Suprapubic skin (tissue), 4 donors: Measurements from ENCODE around the gene GBX2. TPM values are rescaled to one million over a fixed set of nuclear protein-coding genes. Genes with fewer than 3 reads are reported as not detected.
"Not testable (repeated sequence)": the region's sequence is repeated elsewhere in the genome, so short reads cannot be mapped to it uniquely, and the experiment has no call there.

Experiments used
- DNase-seq, 2 donors: peaks; one replicate each; pipeline ENCODE4 v3.0.0-alpha.2; 2019; ENCODE audit warnings: low spot score in 2 of 2
- H3K27ac ChIP-seq: fragments of 200-600 bp; sonication (generic); one replicate; pipeline ENCODE4 v1.5.1; 2019
- H3K27me3 ChIP-seq: fragments of 200-600 bp; sonication (generic); one replicate; pipeline ENCODE4 v1.5.1; 2019
- H3K36me3 ChIP-seq: fragments of 200-600 bp; sonication (generic); one replicate; pipeline ENCODE4 v1.5.1; 2019
- H3K4me1 ChIP-seq: fragments of 200-600 bp; sonication (generic); one replicate; pipeline ENCODE4 v1.5.1; 2019
- H3K4me3 ChIP-seq: fragments of 200-600 bp; sonication (generic); one replicate; pipeline ENCODE4 v1.5.1; 2019; ENCODE audit warnings: mild to moderate bottlenecking
- H3K9me3 ChIP-seq: fragments of 200-600 bp; sonication (generic); one replicate; pipeline ENCODE4 v1.5.1; 2019
- EP300 ChIP-seq: sonication (generic); formaldehyde crosslinking; IDR thresholded peaks from one replicate; pipeline ENCODE4 v1.6.1; 2017; ENCODE audit warnings: antibody characterized with exemption
- POLR2A ChIP-seq, 2 donors: fragments of 450-650 bp; IDR thresholded peaks; one replicate each; pipeline ENCODE4 v1.6.1; 2017; ENCODE audit warnings: antibody characterized with exemption in 2 of 2, mild to moderate bottlenecking in 2 of 2, moderate library complexity in 2 of 2
- POLR2AphosphoS5 ChIP-seq, 3 donors: sonication (generic); formaldehyde crosslinking; IDR thresholded peaks; one replicate each; pipeline ENCODE4 v1.6.1; 2017; ENCODE audit warnings: antibody characterized with exemption in 3 of 3
- WGBS: methylation state at CpG from one replicate; pipeline ENCODE4 v1.1.5; 2018; 5-methylcytosine and 5-hydroxymethylcytosine counted together
- total RNA-seq, 4 donors: library from RNA; depleted of rRNA; stranded (reverse); fragments of >200 nt; gene quantifications; one replicate each; pipeline ENCODE4 v1.1.0, GENCODE V29; 2016
- TF ChIP-seq, protein P1 (sequence below), 2 donors: fragments of 200-600 bp in 1 of 2; fragments of 450-650 bp in 1 of 2; sonication (generic) in 1 of 2; IDR thresholded peaks; one replicate each; pipeline ENCODE4 v1.5.1; 2016 to 2019; ENCODE audit warnings: antibody characterized with exemption in 2 of 2, mild to moderate bottlenecking in 1 of 2, moderate library complexity in 1 of 2

Gene GBX2
- total RNA-seq, 4 donors from 2014 or later: 0.60 TPM; not detected in 3

GRCh38 chr2:236156860-236157194 lies 11.4 kb downstream of the GBX2 start:
- Histone ChIP-seq H3K9me3 (no peaks in the 10 kb centered on the region), H3K36me3 (no peaks in the 10 kb centered on the region), H3K27me3 (peaks cover 49% of the 10 kb centered on the region), H3K4me3 (no peak overlapping the region), H3K27ac (no peak overlapping the region), H3K4me1 (peaks cover 5% of the 10 kb centered on the region)
- 89% methylated on average over 7 of the region's 7 CpGs for WGBS
- no peak for DNase-seq
- TF ChIP-seq POLR2AphosphoS5 (IDR thresholded peaks at IDR 0.05): no peak
- TF ChIP-seq EP300: no peak
- TF ChIP-seq, protein P1, sequence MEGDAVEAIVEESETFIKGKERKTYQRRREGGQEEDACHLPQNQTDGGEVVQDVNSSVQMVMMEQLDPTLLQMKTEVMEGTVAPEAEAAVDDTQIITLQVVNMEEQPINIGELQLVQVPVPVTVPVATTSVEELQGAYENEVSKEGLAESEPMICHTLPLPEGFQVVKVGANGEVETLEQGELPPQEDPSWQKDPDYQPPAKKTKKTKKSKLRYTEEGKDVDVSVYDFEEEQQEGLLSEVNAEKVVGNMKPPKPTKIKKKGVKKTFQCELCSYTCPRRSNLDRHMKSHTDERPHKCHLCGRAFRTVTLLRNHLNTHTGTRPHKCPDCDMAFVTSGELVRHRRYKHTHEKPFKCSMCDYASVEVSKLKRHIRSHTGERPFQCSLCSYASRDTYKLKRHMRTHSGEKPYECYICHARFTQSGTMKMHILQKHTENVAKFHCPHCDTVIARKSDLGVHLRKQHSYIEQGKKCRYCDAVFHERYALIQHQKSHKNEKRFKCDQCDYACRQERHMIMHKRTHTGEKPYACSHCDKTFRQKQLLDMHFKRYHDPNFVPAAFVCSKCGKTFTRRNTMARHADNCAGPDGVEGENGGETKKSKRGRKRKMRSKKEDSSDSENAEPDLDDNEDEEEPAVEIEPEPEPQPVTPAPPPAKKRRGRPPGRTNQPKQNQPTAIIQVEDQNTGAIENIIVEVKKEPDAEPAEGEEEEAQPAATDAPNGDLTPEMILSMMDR (IDR thresholded peaks at IDR 0.05): no peak
- no peak for TF ChIP-seq POLR2A (IDR thresholded peaks at IDR 0.05)

DNA sequence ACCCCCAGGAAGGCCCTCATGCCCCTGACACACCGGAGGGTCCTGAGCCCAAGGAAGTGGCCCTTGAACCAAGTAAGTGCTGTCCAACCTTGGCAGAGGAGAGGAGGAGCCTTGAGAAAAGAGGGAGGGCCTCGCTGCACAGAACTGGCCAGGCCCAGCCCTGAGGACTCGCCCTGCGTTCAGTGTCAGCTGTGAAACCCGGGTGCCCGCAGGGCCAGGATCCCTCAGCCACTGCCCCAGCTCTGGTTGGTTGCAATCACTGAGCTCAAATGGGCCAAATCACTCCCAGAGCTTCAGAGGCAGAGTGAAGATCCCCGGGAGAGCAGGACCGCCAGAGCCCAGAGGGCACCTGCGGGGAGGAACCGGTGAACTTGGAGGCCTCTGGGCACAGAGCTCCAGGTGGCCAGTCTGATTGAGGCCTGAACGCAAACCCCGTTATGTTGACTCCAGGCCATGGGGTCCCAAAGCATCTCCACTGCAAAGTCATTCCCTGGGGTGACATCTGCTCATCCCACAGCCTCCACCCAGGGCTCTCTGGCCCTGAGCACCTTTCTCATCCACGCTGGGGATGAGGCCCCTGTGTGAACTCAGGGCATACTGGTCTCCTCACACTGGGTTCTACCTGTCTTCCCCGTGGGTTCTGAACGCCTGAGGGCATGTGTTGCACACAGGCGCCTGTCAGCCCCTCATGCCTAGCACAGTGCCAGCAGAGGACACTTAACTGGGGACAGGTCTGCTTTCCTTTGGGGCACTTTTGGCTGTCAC lies 11.9 kb downstream of the GBX2 start:
- Histone ChIP-seq H3K27me3 (peaks cover 44% of the 10 kb centered on the region), H3K36me3 (no peaks in the 10 kb centered on the region), H3K4me1 (peaks cover 5% of the 10 kb centered on the region), H3K27ac (no peak overlapping the region), H3K4me3 (no peak overlapping the region), H3K9me3 (no peaks in the 10 kb centered on the region)
- TF ChIP-seq EP300 (no peak), POLR2AphosphoS5 (IDR thresholded peaks at IDR 0.05) (no peak), POLR2A (IDR thresholded peaks at IDR 0.05) (no peak)
- TF ChIP-seq, protein P1 (IDR thresholded peaks at IDR 0.05): no peak
- no peak for DNase-seq
- WGBS: 91% methylated on average over 12 of the region's 16 CpGs

DNA sequence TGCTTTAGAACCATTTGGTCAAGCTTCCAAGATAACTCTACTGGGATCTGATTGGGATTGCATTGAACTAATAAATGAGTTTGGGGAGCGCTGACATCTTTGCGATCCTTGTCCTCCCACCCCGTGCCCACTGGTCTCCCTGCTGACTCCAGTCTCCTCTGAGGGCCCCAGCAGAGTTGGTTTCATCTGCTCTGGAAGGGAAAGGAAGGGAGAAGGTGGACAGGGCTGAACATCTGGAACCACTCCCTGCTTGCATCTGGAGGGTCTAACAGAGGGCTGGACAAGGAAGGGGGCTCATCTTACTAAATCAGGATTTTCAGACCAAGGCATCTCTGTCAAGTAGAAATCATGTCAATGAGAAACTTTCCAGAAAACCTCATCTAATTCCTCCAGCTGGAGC lies 12.8 kb downstream of the GBX2 start:
- no peak overlapping the region for H3K4me3 ChIP-seq
- H3K36me3 ChIP-seq: no peaks in the 10 kb centered on the region
- H3K9me3 ChIP-seq: no peaks in the 10 kb centered on the region
- H3K27me3 ChIP-seq: peaks cover 35% of the 10 kb centered on the region
- TF ChIP-seq EP300 (no peak), POLR2AphosphoS5 (IDR thresholded peaks at IDR 0.05) (no peak), POLR2A (IDR thresholded peaks at IDR 0.05) (no peak)
- TF ChIP-seq, protein P1 (IDR thresholded peaks at IDR 0.05): no peak
- WGBS: 83% methylated on average over 3 of the region's 3 CpGs
- H3K4me1 ChIP-seq: peaks cover 5% of the 10 kb centered on the region
- DNase-seq: no peak
- no peak overlapping the region for H3K27ac ChIP-seq

- H3K27me3 ChIP-seq: no peaks in the 10 kb centered on the region
- TF ChIP-seq, protein P1 (IDR thresholded peaks at IDR 0.05): no peak
- TF ChIP-seq POLR2A (IDR thresholded peaks at IDR 0.05) (no peak), EP300 (no peak), POLR2AphosphoS5 (IDR thresholded peaks at IDR 0.05) (no peak)
- no peaks in the 10 kb centered on the region for H3K9me3 ChIP-seq
- H3K27ac ChIP-seq: no peak overlapping the region
- H3K4me1 ChIP-seq: no peaks in the 10 kb centered on the region
- H3K4me3 ChIP-seq: no peak overlapping the region
- WGBS: 96% methylated on average over 7 of the region's 7 CpGs
- no peak for DNase-seq
- H3K36me3 ChIP-seq: no peaks in the 10 kb centered on the region
These were observed 21.8 kb downstream of the GBX2 start for GRCh38 chr2:236146436-236146835.

- no peaks in the 10 kb centered on the region for H3K4me1 ChIP-seq
- H3K36me3 ChIP-seq: no peaks in the 10 kb centered on the region
- 97% methylated on average over 10 of the region's 10 CpGs for WGBS
- no peak for DNase-seq
- TF ChIP-seq, protein P1 (IDR thresholded peaks at IDR 0.05): no peak
- no peak for TF ChIP-seq POLR2A (IDR thresholded peaks at IDR 0.05)
- TF ChIP-seq EP300: no peak
- no peaks in the 10 kb centered on the region for H3K27me3 ChIP-seq
- H3K27ac ChIP-seq: no peak overlapping the region
- no peaks in the 10 kb centered on the region for H3K9me3 ChIP-seq
- H3K4me3 ChIP-seq: no peak overlapping the region
These were observed 24.4 kb downstream of the GBX2 start for GRCh38 chr2:236143811-236144210.

DNA sequence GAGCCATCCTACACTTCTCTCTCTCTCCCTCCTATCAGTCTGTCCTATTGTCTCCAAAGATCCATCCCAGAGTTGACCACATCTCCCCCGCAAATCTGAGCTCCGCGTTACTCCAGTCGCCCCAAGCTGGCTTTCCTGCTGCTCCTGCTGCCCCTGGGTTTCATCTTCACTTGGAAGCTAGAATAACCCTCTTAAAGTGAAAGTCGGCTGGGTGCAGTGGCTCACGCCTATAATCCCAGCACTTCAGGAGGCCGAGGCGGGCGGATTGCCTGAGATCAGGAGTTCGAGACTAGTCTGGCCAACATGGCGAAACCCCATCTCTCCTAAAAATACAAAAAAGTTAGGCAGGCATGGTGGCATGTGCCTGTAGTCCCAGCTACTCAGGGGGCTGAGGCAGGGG lies 26.6 kb downstream of the GBX2 start:
- not testable (repeated sequence) for H3K9me3 ChIP-seq, H3K36me3 ChIP-seq, H3K27ac ChIP-seq, DNase-seq, H3K27me3 ChIP-seq, H3K4me3 ChIP-seq, H3K4me1 ChIP-seq
- WGBS: 95% methylated on average over 11 of the region's 11 CpGs
